Measurements from ENCODE around the gene ENDOU. TPM values are rescaled to one million over a fixed set of nuclear protein-coding genes. Genes with fewer than 3 reads are reported as not detected.
A peak's percentile ranks its signal among the peaks of the same experiment; 100 is the strongest.

The ENDOU gene
- total and polyA plus RNA-seq, 12 donors: 0.11 to 0.56 (median 0.29) TPM; not detected in 1

- ATAC-seq: no peak
- Histone ChIP-seq H3K9me3 (no peaks in the 10 kb centered on the region), H3K36me3 (peaks cover 0 to 16% (median 0%) of the 10 kb centered on the region in 9 donors), H3K27ac (peak overlapping the region; percentile 76 to 93 (median 86)), H3K4me3 (peak overlapping the region in 1 of 10 donors; percentile 18), H3K4me1 (peaks cover 41 to 95% (median 78%) of the 10 kb centered on the region in 9 donors), H3K27me3 (no peaks in the 10 kb centered on the region)
- WGBS, 2 donors: 31 to 49% methylated on average over 4 of the region's 4 CpGs
- intact Hi-C loops (cut with DNase I): loop anchor here in 3 of 10 donors (2.0 kb wide), 3 partner anchors 17 to 19 kb away; no protein-coding TSS in a partner anchor
- TF ChIP-seq CTCF (IDR thresholded peaks at IDR 0.05): no peak
- no peak for DNase-seq
These were observed 10.9 kb upstream of the ENDOU start for GRCh38 chr12:47736216-47736615.

GRCh38 chr12:47735649-47736048, 10.4 kb upstream of the ENDOU start:
- ATAC-seq: no peak
- H3K27me3 ChIP-seq: no peaks in the 10 kb centered on the region
- WGBS, 2 donors: 79 to 87% methylated on average over 11 of the region's 11 CpGs
- peaks cover 38 to 95% (median 78%) of the 10 kb centered on the region in 9 donors for H3K4me1 ChIP-seq
- H3K27ac ChIP-seq: peak overlapping the region; percentile 45 to 93 (median 86)
- TF ChIP-seq CTCF (IDR thresholded peaks at IDR 0.05): no peak
- no peak for DNase-seq
- no peaks in the 10 kb centered on the region for H3K9me3 ChIP-seq
- peaks cover 0 to 16% (median 0%) of the 10 kb centered on the region in 9 donors for H3K36me3 ChIP-seq
- intact Hi-C loops (cut with DNase I): loop anchor here in 3 of 10 donors (2.0 kb wide), 3 partner anchors 17 to 19 kb away; no protein-coding TSS in a partner anchor
- H3K4me3 ChIP-seq: no peak overlapping the region

GRCh38 chr12:47734725-47735480, 9.6 kb upstream of the ENDOU start:
- Histone ChIP-seq H3K4me1 (peaks cover 35 to 95% (median 77%) of the 10 kb centered on the region in 9 donors), H3K27ac (peak overlapping the region; percentile 3 to 93 (median 86))
- WGBS, 2 donors: 59 to 68% methylated on average over 12 of the region's 12 CpGs

GRCh38 chr12:47733142-47733541, 7.9 kb upstream of the ENDOU start:
- Histone ChIP-seq H3K4me1 (peaks cover 34 to 90% (median 72%) of the 10 kb centered on the region in 9 donors), H3K27ac (no peak overlapping the region), H3K27me3 (no peaks in the 10 kb centered on the region), H3K9me3 (no peaks in the 10 kb centered on the region), H3K4me3 (no peak overlapping the region), H3K36me3 (peaks cover 0 to 4% (median 0%) of the 10 kb centered on the region in 9 donors)
- WGBS, 2 donors: 86 to 94% methylated on average over 4 of the region's 4 CpGs
- no peak for DNase-seq
- no peak for TF ChIP-seq CTCF (IDR thresholded peaks at IDR 0.05)
- intact Hi-C loops (cut with DNase I): no loop called here
- ATAC-seq: no peak

More at GRCh38 chr12:47734725-47735480, 9.6 kb upstream of the ENDOU start:
- peak in 1 of 2 donors; percentile 44 for DNase-seq
- H3K4me3 ChIP-seq: no peak overlapping the region
- intact Hi-C loops (cut with DNase I): no loop called here
- no peaks in the 10 kb centered on the region for H3K9me3 ChIP-seq
- H3K27me3 ChIP-seq: no peaks in the 10 kb centered on the region
- H3K36me3 ChIP-seq: peaks cover 0 to 16% (median 0%) of the 10 kb centered on the region in 9 donors
- peak in 4 of 8 donors; percentile 1 to 6 (median 2) for ATAC-seq
- TF ChIP-seq CTCF (IDR thresholded peaks at IDR 0.05): no peak

Measured in heart right ventricle (tissue), 16 donors.